Measurements from ENCODE around the gene GCK.

GRCh38 chr7:44144426-44144967, 44.7 kb downstream of the GCK start:
- TF ChIP-seq, protein P1, sequence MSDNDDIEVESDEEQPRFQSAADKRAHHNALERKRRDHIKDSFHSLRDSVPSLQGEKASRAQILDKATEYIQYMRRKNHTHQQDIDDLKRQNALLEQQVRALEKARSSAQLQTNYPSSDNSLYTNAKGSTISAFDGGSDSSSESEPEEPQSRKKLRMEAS (IDR thresholded peaks at IDR 0.05; ENCODE audit: insufficient read depth, insufficient read length) = no peak
- TF ChIP-seq, protein P2, sequence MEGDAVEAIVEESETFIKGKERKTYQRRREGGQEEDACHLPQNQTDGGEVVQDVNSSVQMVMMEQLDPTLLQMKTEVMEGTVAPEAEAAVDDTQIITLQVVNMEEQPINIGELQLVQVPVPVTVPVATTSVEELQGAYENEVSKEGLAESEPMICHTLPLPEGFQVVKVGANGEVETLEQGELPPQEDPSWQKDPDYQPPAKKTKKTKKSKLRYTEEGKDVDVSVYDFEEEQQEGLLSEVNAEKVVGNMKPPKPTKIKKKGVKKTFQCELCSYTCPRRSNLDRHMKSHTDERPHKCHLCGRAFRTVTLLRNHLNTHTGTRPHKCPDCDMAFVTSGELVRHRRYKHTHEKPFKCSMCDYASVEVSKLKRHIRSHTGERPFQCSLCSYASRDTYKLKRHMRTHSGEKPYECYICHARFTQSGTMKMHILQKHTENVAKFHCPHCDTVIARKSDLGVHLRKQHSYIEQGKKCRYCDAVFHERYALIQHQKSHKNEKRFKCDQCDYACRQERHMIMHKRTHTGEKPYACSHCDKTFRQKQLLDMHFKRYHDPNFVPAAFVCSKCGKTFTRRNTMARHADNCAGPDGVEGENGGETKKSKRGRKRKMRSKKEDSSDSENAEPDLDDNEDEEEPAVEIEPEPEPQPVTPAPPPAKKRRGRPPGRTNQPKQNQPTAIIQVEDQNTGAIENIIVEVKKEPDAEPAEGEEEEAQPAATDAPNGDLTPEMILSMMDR (IDR thresholded peaks at IDR 0.05; ENCODE audit: extremely low read depth in 1 of 2, insufficient read depth in 1 of 2, low read depth in 1 of 2, low read length in 2 of 2) = no peak
- no peak for TF ChIP-seq MYC (IDR thresholded peaks at IDR 0.05; ENCODE audit: low read depth, low read length)
- no peak for TF ChIP-seq EZH2 (IDR thresholded peaks at IDR 0.05; ENCODE audit: borderline replicate concordance, low read depth, low read length, severe bottlenecking)
